ENCODE results near the gene RTP5.
A peak's percentile ranks its signal among the peaks of the same experiment; 100 is the strongest.

RTP5 gene

GRCh38 chr2:241843321-241844065, 26.0 kb upstream of the RTP5 start:
- peak in 1 of 56 donors; percentile 78 for DNase-seq

GRCh38 chr2:241844066-241844728, 25.3 kb upstream of the RTP5 start:
- peak in 8 of 56 donors; percentile 23 to 78 (median 34) for DNase-seq

GRCh38 chr2:241844831-241845578, 24.5 kb upstream of the RTP5 start:
- DNase-seq, result no peak

- no peak for DNase-seq
Measured at GRCh38 chr2:241846406-241846805, 23.1 kb upstream of the RTP5 start.

- no peak for DNase-seq
Measured at GRCh38 chr2:241848761-241849615, 20.5 kb upstream of the RTP5 start.

- no peak for DNase-seq
Measured at GRCh38 chr2:241849616-241850543, 19.6 kb upstream of the RTP5 start.

GRCh38 chr2:241850544-241851324, 18.8 kb upstream of the RTP5 start:
- DNase-seq, result no peak

GRCh38 chr2:241851325-241852115, 18.0 kb upstream of the RTP5 start:
- no peak for DNase-seq

- DNase-seq, result no peak
Measured at GRCh38 chr2:241852116-241852980, 17.2 kb upstream of the RTP5 start.

- DNase-seq, result no peak
Measured at GRCh38 chr2:241852981-241853631, 16.4 kb upstream of the RTP5 start.

GRCh38 chr2:241853651-241854341, 15.7 kb upstream of the RTP5 start:
- peak in 1 of 56 donors; percentile 27 for DNase-seq

- no peak for DNase-seq
Measured at GRCh38 chr2:241854342-241855244, 14.9 kb upstream of the RTP5 start.

- no peak for DNase-seq
Measured at GRCh38 chr2:241855245-241855887, 14.2 kb upstream of the RTP5 start.

GRCh38 chr2:241855888-241856422, 13.6 kb upstream of the RTP5 start:
- no peak for DNase-seq
